ENCODE data around the gene FAM171A2.

DNA sequence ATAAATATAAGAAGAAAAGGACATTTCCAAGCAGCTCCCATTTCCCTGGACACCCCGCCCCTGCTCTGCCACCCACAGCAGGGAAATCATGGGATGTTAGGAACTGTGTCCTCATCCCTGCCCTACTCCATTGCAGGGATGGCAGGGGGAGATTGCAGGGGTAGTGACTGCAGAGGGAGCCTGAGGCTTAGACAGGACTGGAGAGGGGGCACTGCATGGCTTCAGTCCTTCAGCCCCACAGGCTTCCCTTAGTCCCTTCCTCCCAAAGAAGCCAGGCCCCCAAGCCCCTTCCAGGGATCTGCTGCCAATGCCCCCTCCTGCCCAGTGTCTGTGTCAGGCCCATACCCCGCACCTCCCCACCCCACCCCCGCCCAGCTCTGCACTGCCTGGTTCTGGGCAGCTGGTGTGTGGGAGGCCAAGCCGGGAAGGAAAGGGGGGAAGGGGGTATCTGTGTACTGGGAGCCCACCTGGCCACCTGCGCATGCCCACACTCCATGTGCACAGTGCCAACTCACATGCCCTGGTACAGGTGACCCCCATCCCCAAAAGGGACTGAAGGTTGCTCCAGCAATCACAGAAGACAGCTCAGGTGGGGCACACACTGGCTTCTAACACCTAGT is 52.0 kb downstream of the FAM171A2 start:
- TF ChIP-seq, protein P1, sequence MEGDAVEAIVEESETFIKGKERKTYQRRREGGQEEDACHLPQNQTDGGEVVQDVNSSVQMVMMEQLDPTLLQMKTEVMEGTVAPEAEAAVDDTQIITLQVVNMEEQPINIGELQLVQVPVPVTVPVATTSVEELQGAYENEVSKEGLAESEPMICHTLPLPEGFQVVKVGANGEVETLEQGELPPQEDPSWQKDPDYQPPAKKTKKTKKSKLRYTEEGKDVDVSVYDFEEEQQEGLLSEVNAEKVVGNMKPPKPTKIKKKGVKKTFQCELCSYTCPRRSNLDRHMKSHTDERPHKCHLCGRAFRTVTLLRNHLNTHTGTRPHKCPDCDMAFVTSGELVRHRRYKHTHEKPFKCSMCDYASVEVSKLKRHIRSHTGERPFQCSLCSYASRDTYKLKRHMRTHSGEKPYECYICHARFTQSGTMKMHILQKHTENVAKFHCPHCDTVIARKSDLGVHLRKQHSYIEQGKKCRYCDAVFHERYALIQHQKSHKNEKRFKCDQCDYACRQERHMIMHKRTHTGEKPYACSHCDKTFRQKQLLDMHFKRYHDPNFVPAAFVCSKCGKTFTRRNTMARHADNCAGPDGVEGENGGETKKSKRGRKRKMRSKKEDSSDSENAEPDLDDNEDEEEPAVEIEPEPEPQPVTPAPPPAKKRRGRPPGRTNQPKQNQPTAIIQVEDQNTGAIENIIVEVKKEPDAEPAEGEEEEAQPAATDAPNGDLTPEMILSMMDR (IDR thresholded peaks at IDR 0.05) = no peak
- TF ChIP-seq ZFX (IDR thresholded peaks at IDR 0.05; ENCODE audit: borderline replicate concordance) = no peak
